HG03571 (cell line): Measurements from ENCODE around the gene ELAC2.
"Not testable (repeated sequence)": the region's sequence is repeated elsewhere in the genome, so short reads cannot be mapped to it uniquely, and the experiment has no call there.

Experiments
- ATAC-seq: cut with Tn5 transposase; IDR thresholded peaks from one replicate; pipeline ENCODE4 v1.9.1; 2021; ENCODE audit not compliant: unreplicated experiment

Gene ELAC2

GRCh38 chr17:12990041-12990808, 27.6 kb downstream of the ELAC2 start:
- ATAC-seq: no peak

DNA sequence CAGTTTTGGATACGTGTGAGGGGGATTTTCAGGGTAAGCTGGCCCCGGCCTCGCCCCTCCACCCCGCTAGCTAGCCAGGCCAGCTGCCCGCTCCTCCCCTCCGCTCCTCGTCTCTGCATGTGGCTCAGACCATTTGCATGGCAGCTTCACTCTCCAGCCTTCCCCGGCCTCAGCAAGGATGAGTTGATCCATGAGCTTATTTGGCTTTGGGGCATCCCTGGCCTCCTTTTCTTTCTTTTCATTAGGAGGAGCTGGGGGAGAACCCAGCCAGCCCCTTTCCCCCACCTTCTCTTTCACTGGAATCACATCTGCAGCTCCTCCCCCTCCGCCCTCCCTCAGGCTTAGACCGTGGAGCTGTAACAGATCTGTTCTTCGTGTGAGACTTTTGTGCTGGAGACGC, 30.7 kb downstream of the ELAC2 start:
- no peak for ATAC-seq

GRCh38 chr17:12985431-12986293, 32.2 kb downstream of the ELAC2 start:
- ATAC-seq: no peak

DNA sequence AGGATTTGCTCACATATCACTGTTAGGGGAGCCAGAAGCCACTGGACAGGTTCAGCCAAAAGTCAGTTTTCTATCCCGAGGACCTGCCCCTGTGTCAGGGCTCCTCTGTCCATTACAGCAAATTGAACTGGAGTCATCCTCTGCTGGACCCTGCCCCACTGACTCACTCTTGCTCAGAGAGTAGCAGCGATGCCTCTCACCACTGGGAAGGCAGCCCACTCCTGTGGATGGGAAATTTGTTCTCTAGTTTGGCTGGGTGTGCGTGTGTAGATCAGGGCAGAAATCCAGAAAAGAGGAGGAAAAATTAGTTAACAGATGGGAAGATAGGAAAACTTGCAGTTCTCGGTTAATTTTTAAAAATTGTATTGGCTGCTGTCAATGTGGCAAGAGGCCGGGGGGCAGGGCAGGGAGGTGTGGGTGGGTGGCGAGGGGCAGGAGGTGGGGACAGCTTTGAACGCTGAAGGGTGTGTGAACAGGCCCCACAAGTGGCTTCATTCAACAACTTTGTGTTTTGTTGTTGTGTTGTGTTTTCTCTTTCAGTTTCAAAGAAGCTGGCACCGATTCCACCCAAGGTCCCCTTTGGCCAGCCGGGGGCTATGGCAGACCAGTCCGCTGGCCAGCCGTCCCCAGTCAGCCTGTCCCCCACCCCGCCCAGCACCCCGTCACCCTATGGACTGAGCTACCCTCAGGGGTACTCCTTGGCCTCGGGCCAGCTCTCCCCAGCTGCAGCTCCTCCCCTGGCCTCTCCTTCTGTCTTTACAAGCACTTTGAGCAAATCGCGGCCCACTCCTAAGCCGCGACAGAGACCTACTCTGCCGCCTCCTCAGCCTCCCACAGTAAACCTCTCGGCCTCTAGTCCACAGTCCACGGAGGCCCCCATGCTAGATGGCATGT, 33.6 kb downstream of the ELAC2 start:
- ATAC-seq: no peak

DNA sequence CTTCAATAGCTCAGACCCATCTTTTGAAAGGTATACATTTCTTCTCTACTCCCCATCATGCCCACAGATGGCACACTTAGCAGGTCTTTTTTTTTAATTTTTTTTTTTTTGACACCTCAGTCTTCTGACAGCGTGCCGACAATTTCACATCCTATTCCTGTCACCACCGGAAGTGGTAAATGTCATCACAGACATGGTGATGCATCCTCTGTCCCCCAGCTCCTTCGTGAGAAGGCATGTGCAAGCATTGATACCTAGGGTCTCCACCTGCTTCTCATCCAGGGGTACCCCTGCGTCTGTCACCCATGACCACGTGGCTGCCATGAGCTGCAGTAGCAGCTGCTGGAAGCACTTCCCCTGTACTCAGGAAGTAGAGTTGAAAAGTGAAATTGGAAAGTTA, 35.6 kb downstream of the ELAC2 start:
- no peak for ATAC-seq

DNA sequence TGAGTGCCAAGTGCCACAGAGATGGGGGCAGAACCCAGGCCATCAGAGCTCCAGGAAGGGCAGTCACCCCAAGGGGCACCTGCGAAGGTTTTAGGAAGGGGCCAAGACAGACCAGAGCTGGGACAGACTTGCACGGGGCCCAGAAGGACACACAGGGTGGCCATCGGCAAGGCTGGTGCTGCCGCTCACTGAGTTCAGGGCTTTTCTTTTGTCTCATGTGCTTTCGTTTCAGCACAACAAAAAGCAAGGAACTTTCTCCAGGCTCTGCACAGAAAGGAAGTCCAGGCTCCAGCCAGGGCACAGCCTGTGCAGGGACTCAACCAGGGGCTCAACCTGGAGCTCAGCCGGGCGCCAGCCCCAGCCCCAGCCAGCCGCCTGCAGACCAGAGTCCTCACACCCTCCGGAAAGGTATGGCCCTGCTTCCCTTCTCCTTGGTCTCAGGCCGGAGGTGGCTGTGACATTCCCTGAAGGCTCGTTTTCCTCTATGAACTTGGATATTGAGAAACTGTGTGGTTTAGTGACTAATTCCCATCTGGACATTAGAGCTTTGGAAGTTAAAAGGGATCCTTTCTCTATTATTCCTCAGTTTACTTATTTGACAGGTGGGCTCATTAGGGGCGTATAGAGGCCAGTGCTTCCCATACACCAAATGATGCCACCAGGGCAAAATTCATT, 37.9 kb downstream of the ELAC2 start:
- ATAC-seq: no peak

GRCh38 chr17:12979246-12979645, 38.6 kb downstream of the ELAC2 start:
- no peak for ATAC-seq

DNA sequence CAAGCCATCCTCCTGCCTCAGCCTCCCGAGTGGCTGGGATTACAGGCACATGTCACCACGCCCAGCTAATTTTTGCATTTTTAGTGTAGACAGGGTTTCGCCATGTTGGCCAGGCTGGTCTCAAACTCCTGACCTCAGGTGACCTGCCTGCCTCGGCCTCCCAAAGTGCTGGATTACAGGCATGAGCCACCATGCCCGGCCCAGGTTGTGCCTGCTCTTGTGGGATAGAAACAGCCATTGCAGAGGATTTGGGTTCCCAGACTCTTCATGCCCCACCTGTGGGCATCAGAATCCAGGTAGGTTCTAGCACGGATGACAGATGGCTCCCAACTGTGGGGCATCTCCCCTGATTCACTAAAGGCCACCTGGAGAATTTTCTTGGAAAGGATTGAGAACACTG, 39.0 kb downstream of the ELAC2 start:
- not testable (repeated sequence) for ATAC-seq

GRCh38 chr17:12977008-12977751, 40.6 kb downstream of the ELAC2 start:
- ATAC-seq: no peak

GRCh38 chr17:12974005-12974531, 43.8 kb downstream of the ELAC2 start:
- no peak for ATAC-seq

GRCh38 chr17:12973496-12974004, 44.3 kb downstream of the ELAC2 start:
- no peak for ATAC-seq

- ATAC-seq: no peak
Measured at GRCh38 chr17:12967962-12968361, 49.9 kb downstream of the ELAC2 start.

DNA sequence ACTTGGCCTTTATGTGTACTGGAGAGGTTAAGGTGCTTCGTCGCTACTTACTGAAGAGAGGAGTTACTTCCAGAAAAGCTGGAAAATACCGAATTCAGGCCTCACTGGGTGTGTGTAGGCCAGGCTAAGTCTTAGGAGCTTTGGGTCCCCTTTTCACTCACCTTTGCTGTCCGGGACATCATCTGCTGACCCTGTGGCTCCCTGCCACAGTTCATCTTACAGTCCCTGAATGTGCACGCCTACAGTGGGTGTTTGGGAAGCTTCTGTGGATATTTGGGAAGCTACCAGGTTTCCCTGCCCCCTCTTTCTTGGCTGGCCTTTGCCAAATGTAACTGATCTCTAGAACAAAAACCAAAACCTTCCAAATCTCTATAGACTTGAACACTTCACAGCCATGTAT, 51.4 kb downstream of the ELAC2 start:
- ATAC-seq: no peak

DNA sequence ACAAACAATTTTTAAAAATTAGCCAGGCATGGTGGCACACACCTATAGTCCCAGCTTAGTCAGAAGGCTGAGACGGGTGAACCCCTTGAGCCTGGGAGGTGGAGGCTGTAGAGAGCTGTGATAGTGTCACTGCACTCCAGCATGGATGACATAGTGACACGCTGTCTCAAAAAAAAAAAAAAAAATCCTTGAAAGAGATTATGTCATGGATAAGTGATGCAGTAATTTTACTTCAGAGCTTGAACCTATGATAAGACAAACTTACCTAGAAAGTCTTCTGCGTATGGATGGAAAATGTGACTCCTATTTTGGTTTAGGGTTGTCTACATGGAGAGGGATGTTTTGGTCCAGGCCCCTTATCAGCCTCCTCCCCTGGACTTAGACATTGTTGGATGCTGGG, 51.8 kb downstream of the ELAC2 start:
- ATAC-seq: no peak

DNA sequence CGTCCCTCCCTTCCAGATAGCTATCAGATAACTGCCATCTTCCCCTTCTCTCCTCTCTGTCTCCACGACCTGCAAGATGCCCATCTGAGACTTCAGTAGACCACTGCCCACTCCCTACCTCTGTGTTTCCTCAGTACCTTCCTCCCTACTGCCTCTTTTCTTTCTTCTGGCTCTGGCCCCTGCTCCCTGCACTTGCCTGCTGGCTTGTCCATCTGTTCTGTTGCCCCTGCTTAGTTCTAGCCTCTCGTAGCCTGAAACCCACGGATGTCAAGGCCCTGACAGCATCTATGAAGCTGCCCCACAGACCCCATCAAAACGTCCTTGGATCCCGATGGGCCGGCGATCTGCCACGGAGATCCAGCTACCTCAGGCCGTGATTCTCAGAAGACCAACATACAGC, 53.0 kb downstream of the ELAC2 start:
- no peak for ATAC-seq

DNA sequence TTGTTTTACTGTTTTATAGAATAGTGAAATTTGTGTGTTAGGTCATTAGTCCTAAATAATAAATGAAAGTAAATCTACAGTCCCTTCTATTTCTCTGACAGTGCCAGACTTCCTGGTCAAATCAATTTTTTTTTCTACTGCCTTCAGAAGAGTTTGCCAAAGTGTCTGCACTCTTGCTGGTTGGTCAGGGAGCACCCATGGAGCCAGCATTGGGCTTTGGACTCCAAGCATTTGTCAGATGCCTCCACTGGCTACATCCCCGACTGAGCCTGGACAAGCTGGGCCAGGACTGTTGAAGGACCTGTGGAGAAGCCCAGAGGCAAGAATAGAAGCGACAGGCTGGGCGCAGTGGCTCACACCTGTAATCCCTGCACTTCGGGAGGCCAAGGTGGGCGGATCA, 53.7 kb downstream of the ELAC2 start:
- ATAC-seq: no peak

- ATAC-seq: no peak
Measured at GRCh38 chr17:12963505-12963904, 54.3 kb downstream of the ELAC2 start.

GRCh38 chr17:12961655-12962054, 56.2 kb downstream of the ELAC2 start:
- ATAC-seq: no peak

GRCh38 chr17:12959441-12959840, 58.4 kb downstream of the ELAC2 start:
- no peak for ATAC-seq

- no peak for ATAC-seq
Measured at GRCh38 chr17:12958786-12959185, 59.0 kb downstream of the ELAC2 start.
